ENCODE results near the gene HLF.

- no peak for TF ChIP-seq EZH2phosphoT487 (IDR thresholded peaks at IDR 0.05; ENCODE audit: insufficient read depth, low read depth)
- TF ChIP-seq EZH2 (IDR thresholded peaks at IDR 0.05; ENCODE audit: insufficient read depth, poor library complexity, severe bottlenecking), result no peak
These were observed 39.5 kb upstream of the HLF start for GRCh38 chr17:55225237-55225636.

Measured in GM23248 (cell line).